ENCODE results near the gene SLC6A12. TPM values are rescaled to one million over a fixed set of nuclear protein-coding genes. Genes with fewer than 3 reads are reported as not detected.
"Not testable (repeated sequence)": the region's sequence is repeated elsewhere in the genome, so short reads cannot be mapped to it uniquely, and the experiment has no call there.

Gene SLC6A12
- polyA plus RNA-seq, 5 donors = 0.49 to 1.3 (median 0.96) TPM

GRCh38 chr12:235967-236366 is 22.0 kb upstream of the SLC6A12 start:
- DNase-seq = not testable (repeated sequence)

GRCh38 chr12:234891-235415 is 21.0 kb upstream of the SLC6A12 start:
- no peak for DNase-seq

GRCh38 chr12:234019-234418 is 20.1 kb upstream of the SLC6A12 start:
- no peak for DNase-seq

- no peak for DNase-seq
These were observed 19.6 kb upstream of the SLC6A12 start for GRCh38 chr12:233615-233968.

GRCh38 chr12:232731-233614 is 19.0 kb upstream of the SLC6A12 start:
- DNase-seq = no peak

GRCh38 chr12:230925-231671 is 17.1 kb upstream of the SLC6A12 start:
- no peak for DNase-seq

GRCh38 chr12:229441-230191 is 15.7 kb upstream of the SLC6A12 start:
- DNase-seq = no peak

GRCh38 chr12:228846-229200 is 14.9 kb upstream of the SLC6A12 start:
- no peak for DNase-seq

- DNase-seq = no peak
These were observed 14.2 kb upstream of the SLC6A12 start for GRCh38 chr12:227923-228845.

- no peak for DNase-seq
These were observed 13.4 kb upstream of the SLC6A12 start for GRCh38 chr12:227286-227915.

- no peak for DNase-seq
These were observed 12.4 kb upstream of the SLC6A12 start for GRCh38 chr12:226401-226800.

GRCh38 chr12:225012-225411 is 11.1 kb upstream of the SLC6A12 start:
- no peak for DNase-seq

GRCh38 chr12:224330-224729 is 10.4 kb upstream of the SLC6A12 start:
- no peak for DNase-seq

GRCh38 chr12:223841-224240 is 9.9 kb upstream of the SLC6A12 start:
- DNase-seq = no peak

GRCh38 chr12:221736-222135 is 7.8 kb upstream of the SLC6A12 start:
- DNase-seq = no peak

- DNase-seq = no peak
These were observed 7.1 kb upstream of the SLC6A12 start for GRCh38 chr12:220946-221550.

GRCh38 chr12:220491-220890 is 6.5 kb upstream of the SLC6A12 start:
- DNase-seq = no peak

- no peak for DNase-seq
These were observed 6.0 kb upstream of the SLC6A12 start for GRCh38 chr12:219891-220352.

- no peak for DNase-seq
These were observed 5.0 kb upstream of the SLC6A12 start for GRCh38 chr12:218728-219590.

Data from right lung (tissue), 5 donors.